Fibroblast of the aortic adventitia (primary cell): ENCODE measurements around the gene TNPO3. TPM values are rescaled to one million over a fixed set of nuclear protein-coding genes. Genes with fewer than 3 reads are reported as not detected.

ENCODE experiments used
- DNase-seq: peaks from one replicate; pipeline ENCODE4 v3.0.0-alpha.2; 2010; ENCODE audit warnings: low read depth
- H3K4me3 ChIP-seq: 2 replicates; pipeline ENCODE4 v1.5.1; 2011; ENCODE audit warnings: low read depth, mild to moderate bottlenecking, control low read depth, low read length, moderate library complexity
- CTCF ChIP-seq: IDR thresholded peaks from 2 replicates; pipeline ENCODE4 v1.5.1; 2011; ENCODE audit warnings: mild to moderate bottlenecking, low read length, control low read depth, inconsistent platforms; ENCODE audit not compliant: insufficient read depth
- small RNA-seq: library from RNA; depleted of rRNA; stranded (forward); fragments of <200 nt; gene quantifications from one replicate; pipeline ENCODE3, GENCODE V24; 2012
- total RNA-seq: library from RNA; depleted of rRNA; stranded (reverse); fragments of >200 nt; gene quantifications from 2 replicates; pipeline ENCODE4 v1.2.3, GENCODE V29; 2012; ENCODE audit warnings: low replicate concordance

TNPO3 gene
- total RNA-seq, 1 donor: 63.3 TPM

- no peak for DNase-seq
- TF ChIP-seq CTCF: no peak
- no peak overlapping the region for H3K4me3 ChIP-seq
Measured at GRCh38 chr7:128906766-128907559, 147.9 kb downstream of the TNPO3 start.

- DNase-seq: no peak
- no peak overlapping the region for H3K4me3 ChIP-seq
- TF ChIP-seq CTCF: no peak
Measured at GRCh38 chr7:128906001-128906765, 148.7 kb downstream of the TNPO3 start.

- H3K4me3 ChIP-seq: no peak overlapping the region
- DNase-seq: peak; percentile 65
- peak; percentile 63 for TF ChIP-seq CTCF
Measured at GRCh38 chr7:128904381-128905197, 150.3 kb downstream of the TNPO3 start.

Small RNAs within 50 kb of the gene (small RNA-seq; reads per million reads assigned to genes)
- gene RN7SL306P: not detected

Other genes starting within 250 kb of the TNPO3 start
- 43.7 and 193 TPM in 2 replicates for gene FLNC, start 224.7 kb downstream of the TNPO3 start, total RNA-seq
- 6.1 and 76.7 TPM in 2 replicates for gene ATP6V1F, start 192.3 kb downstream of the TNPO3 start, total RNA-seq
- gene KCP, start 144.4 kb downstream of the TNPO3 start, total RNA-seq: 0.09 and 1.6 TPM in 2 replicates
- not detected in 2 replicates for gene IRF5, start 117.2 kb downstream of the TNPO3 start, total RNA-seq
- not detected in 2 replicates for gene TSPAN33, start 89.6 kb upstream of the TNPO3 start, total RNA-seq
- 4.2 and 24.1 TPM in 2 replicates for gene SMO, start 133.5 kb upstream of the TNPO3 start, total RNA-seq
- gene AHCYL2, start 169.9 kb upstream of the TNPO3 start, total RNA-seq: 12.1 and 20.3 TPM in 2 replicates